C4-2B (cell line): ENCODE measurements around the gene PRDM1.

Experiments
- H3K27ac ChIP-seq: fragments of 450-650 bp; 2 replicates; pipeline ENCODE4 v1.5.1; 2017
- CTCF ChIP-seq: fragments of 450-650 bp; conservative IDR thresholded peaks from 2 replicates; pipeline ENCODE4 v1.5.1; 2017; ENCODE audit warnings: mild to moderate bottlenecking
- ZFX ChIP-seq: fragments of 450-650 bp; IDR thresholded peaks from 2 replicates; pipeline ENCODE4 v1.6.1; 2017

The PRDM1 gene

DNA sequence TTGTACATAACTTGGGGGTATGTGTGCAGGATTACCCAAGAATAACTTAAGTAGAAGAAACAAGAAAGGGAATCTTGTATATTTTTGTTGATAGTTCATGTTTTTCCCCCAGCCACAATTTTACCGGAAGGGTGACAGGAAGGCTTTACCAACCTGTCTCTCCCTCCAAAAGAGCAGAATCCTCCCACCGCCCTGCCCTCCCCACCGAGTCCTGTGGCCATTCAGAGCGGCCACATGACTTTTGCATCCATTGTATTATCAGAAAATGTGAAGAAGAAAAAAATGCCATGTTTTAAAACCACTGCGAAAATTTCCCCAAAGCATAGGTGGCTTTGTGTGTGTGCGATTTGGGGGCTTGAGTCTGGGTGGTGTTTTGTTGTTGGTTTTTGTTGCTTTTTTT is 22.0 kb downstream of the PRDM1 start:
- no peak for TF ChIP-seq CTCF
- no peak for TF ChIP-seq ZFX
- no peak overlapping the region for H3K27ac ChIP-seq

- TF ChIP-seq CTCF, result no peak
- TF ChIP-seq ZFX, result no peak
- no peak overlapping the region for H3K27ac ChIP-seq
Measured at GRCh38 chr6:106109029-106109428, 22.9 kb downstream of the PRDM1 start.

DNA sequence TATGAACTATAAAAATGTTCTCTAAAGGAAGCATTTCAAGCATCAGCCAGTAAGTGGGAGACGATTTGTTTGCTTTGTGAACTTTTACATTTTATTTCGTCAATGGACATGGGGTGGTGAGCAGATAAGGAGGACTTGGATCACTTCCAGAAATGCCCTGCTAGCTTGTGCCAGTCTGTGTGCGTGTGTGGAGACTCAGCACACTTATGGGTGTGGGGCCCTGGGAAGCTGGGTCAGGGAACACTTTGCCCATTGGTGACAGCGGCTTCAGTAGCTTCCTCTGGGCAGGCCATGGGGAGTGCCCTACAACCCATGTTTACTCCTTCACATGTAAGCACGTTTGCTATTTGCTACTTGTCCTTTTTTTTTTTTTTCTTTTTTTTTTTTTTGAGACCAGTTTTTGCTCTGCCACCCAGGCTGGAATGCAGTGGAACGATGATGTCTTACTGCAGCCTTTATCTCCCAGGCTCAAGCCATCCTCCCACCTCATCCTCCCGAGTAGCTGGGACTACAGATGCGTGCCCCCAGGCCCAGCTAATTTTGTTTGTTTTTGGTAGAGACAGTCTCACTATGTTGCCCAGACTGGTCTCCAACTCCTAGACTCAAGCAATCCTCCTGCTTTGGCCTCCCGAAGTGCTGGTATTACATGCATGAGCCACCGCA is 24.2 kb downstream of the PRDM1 start:
- no peak overlapping the region for H3K27ac ChIP-seq
- TF ChIP-seq ZFX (no peak), CTCF (no peak)

DNA sequence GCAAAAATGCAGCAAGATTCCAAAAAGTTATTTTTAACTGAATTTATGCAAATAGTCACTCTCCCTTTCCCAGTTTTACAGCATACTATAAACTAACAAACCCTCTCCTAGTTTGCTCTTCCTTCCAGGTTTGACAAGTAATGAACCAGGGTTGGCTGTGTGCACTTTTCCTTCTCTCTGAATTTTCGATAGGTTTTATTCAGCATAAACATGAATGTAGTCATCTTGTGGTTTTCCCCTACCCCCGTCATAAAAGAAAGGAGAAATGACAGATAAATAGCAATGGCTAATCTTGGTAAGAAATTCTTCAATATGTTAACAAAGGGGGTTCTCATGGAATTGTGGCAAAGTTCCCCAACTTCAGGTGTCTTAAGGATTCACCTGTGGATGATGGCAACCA is 26.3 kb downstream of the PRDM1 start:
- TF ChIP-seq CTCF, result no peak
- TF ChIP-seq ZFX, result no peak
- no peak overlapping the region for H3K27ac ChIP-seq

GRCh38 chr6:106113256-106113959 is 27.3 kb downstream of the PRDM1 start:
- TF ChIP-seq CTCF, result no peak
- TF ChIP-seq ZFX, result no peak
- no peak overlapping the region for H3K27ac ChIP-seq

GRCh38 chr6:106114492-106114891 is 28.4 kb downstream of the PRDM1 start:
- TF ChIP-seq CTCF, result no peak
- TF ChIP-seq ZFX, result no peak
- H3K27ac ChIP-seq, result no peak overlapping the region

- no peak overlapping the region for H3K27ac ChIP-seq
- no peak for TF ChIP-seq ZFX
- TF ChIP-seq CTCF, result no peak
Measured at GRCh38 chr6:106115286-106115685, 29.1 kb downstream of the PRDM1 start.
